Transverse colon (tissue), 4 donors: ENCODE results near the gene PPDPF. TPM values are rescaled to one million over a fixed set of nuclear protein-coding genes. Genes with fewer than 3 reads are reported as not detected.

Experiments used
- DNase-seq: peaks from one replicate; pipeline ENCODE4 v3.0.0-alpha.2; 2019
- H3K27ac ChIP-seq, 4 donors: fragments of 200-600 bp; sonication (generic); 2 replicates each; pipeline ENCODE4 v1.5.1; 2016 to 2018; ENCODE audit warnings: inconsistent platforms in 4 of 4
- H3K27me3 ChIP-seq: fragments of 200-600 bp; sonication (generic); 2 replicates; pipeline ENCODE4 v1.5.1; 2017; ENCODE audit warnings: inconsistent platforms
- H3K36me3 ChIP-seq, 4 donors: fragments of 200-600 bp; sonication (generic); 2 replicates each; pipeline ENCODE4 v1.5.1; 2017 to 2019; ENCODE audit warnings: inconsistent platforms in 4 of 4
- H3K4me1 ChIP-seq, 4 donors: fragments of 200-600 bp; sonication (generic); 2 replicates each; pipeline ENCODE4 v1.5.1; 2017 to 2020; ENCODE audit warnings: inconsistent platforms in 4 of 4
- H3K4me3 ChIP-seq, 4 donors: fragments of 200-600 bp; sonication (generic); 1 replicate in 1 of 4; 2 replicates in 3 of 4; pipeline versions ENCODE4 v1.5.1 to v1.6.1; 2017 to 2019; ENCODE audit warnings: inconsistent platforms in 4 of 4
- H3K9me3 ChIP-seq, 2 donors: fragments of 200-600 bp; sonication (generic); 2 replicates each; pipeline ENCODE4 v1.5.1; 2017 to 2019; ENCODE audit warnings: inconsistent platforms in 2 of 2
- CTCF ChIP-seq, 5 experiments: fragments of 200-600 bp in 3 of 5; fragments of 450-650 bp in 2 of 5; sonication (generic) in 3 of 5; IDR thresholded peaks; 1 replicate in 2 of 5; 2 replicates in 3 of 5; pipeline ENCODE4 v1.5.1; 2016 to 2017; ENCODE audit warnings: antibody characterized with exemption in 5 of 5, inconsistent platforms in 3 of 5, mild to moderate bottlenecking in 2 of 5, moderate library complexity in 1 of 5
- EP300 ChIP-seq: sonication (generic); formaldehyde crosslinking; IDR thresholded peaks from one replicate; pipeline ENCODE4 v1.6.1; 2017; ENCODE audit warnings: antibody characterized with exemption, low read depth
- POLR2A ChIP-seq: fragments of 450-650 bp; IDR thresholded peaks from one replicate; pipeline ENCODE4 v1.6.1; 2016; ENCODE audit warnings: antibody characterized with exemption, mild to moderate bottlenecking, moderate library complexity
- POLR2AphosphoS5 ChIP-seq, 3 donors: sonication (generic); formaldehyde crosslinking; IDR thresholded peaks; one replicate each; pipeline ENCODE4 v1.6.1; 2016; ENCODE audit warnings: antibody characterized with exemption in 3 of 3
- WGBS, 2 donors: methylation state at CpG; one replicate each; pipeline ENCODE4 v1.1.5; 2018; ENCODE audit warnings: low coverage in 1 of 2; 5-methylcytosine and 5-hydroxymethylcytosine counted together
- in situ Hi-C, 4 donors: fragments of 200-750 bp; cut with MboI; loops; one replicate each; pipeline versions ENCODE4 v1.15.0 to v1.15.1; 2017; ENCODE audit warnings: low sequenced_read_pairs in 3 of 4, low pct_ligation_motif_present in 1 of 4, low pct_unique_long_range_greater_than_20kb in 1 of 4
- intact Hi-C: fragments of 100-400 bp; cut with DNase I; formaldehyde crosslinking; loops from one replicate; pipeline ENCODE4 v1.15.1; 2023; ENCODE audit warnings: low total_unique reads
- total RNA-seq, 4 donors: library from RNA; depleted of rRNA; stranded (reverse); fragments of >200 nt; gene quantifications; one replicate each; pipeline ENCODE4 v1.1.0, GENCODE V29; 2016

The PPDPF gene
- total RNA-seq, 4 donors from 2014 or later: 320 to 695 (median 517) TPM

GRCh38 chr20:63539092-63539430, 18.5 kb downstream of the PPDPF start:
- DNase-seq: no peak
- intact Hi-C loops: loop anchor here (5.0 to 10.0 kb wide), 2 partner anchors 246 to 433 kb away; no protein-coding TSS in a partner anchor
- Histone ChIP-seq H3K36me3 (no peaks in the 10 kb centered on the region), H3K4me1 (peaks cover 16 to 49% (median 38%) of the 10 kb centered on the region in 4 donors), H3K27me3 (peaks cover 10% of the 10 kb centered on the region), H3K9me3 (no peaks in the 10 kb centered on the region), H3K4me3 (no peak overlapping the region), H3K27ac (peak overlapping the region; percentile 89 to 98 (median 96))
- in situ Hi-C loops: loop anchor here in 1 of 4 donors (25.0 kb wide), 1 partner anchor 98 kb away; the partner anchor contains the start of gene GMEB2
- WGBS, 2 donors: 40% methylated on average over 11 of the region's 12 CpGs; no CpG with 5 or more reads in 1 of the 2 donors
- TF ChIP-seq CTCF (IDR thresholded peaks at IDR 0.05) (no peak), EP300 (no peak), POLR2A (no peak), POLR2AphosphoS5 (IDR thresholded peaks at IDR 0.05) (no peak)

- in situ Hi-C loops: loop anchor here in 1 of 4 donors (25.0 kb wide), 1 partner anchor 98 kb away; the partner anchor contains the start of gene GMEB2
- TF ChIP-seq CTCF (IDR thresholded peaks at IDR 0.05) (no peak), EP300 (no peak), POLR2AphosphoS5 (IDR thresholded peaks at IDR 0.05) (no peak), POLR2A (no peak)
- Histone ChIP-seq H3K4me3 (no peak overlapping the region), H3K36me3 (no peaks in the 10 kb centered on the region), H3K4me1 (peaks cover 10 to 49% (median 37%) of the 10 kb centered on the region in 4 donors), H3K27me3 (peaks cover 5% of the 10 kb centered on the region), H3K9me3 (no peaks in the 10 kb centered on the region), H3K27ac (peak overlapping the region; percentile 89 to 98 (median 96))
- 87% methylated on average over 26 of the region's 29 CpGs; no CpG with 5 or more reads in 1 of the 2 donors for WGBS, 2 donors
- intact Hi-C loops: loop anchor here (5.0 to 10.0 kb wide), 2 partner anchors 245 to 433 kb away; no protein-coding TSS in a partner anchor
- no peak for DNase-seq
Measured at GRCh38 chr20:63539441-63540370, 19.1 kb downstream of the PPDPF start.

GRCh38 chr20:63540417-63541186, 20.0 kb downstream of the PPDPF start:
- H3K27me3 ChIP-seq: no peaks in the 10 kb centered on the region
- H3K9me3 ChIP-seq: no peaks in the 10 kb centered on the region
- H3K4me1 ChIP-seq: peaks cover 10 to 46% (median 40%) of the 10 kb centered on the region in 4 donors
- no peaks in the 10 kb centered on the region for H3K36me3 ChIP-seq
- in situ Hi-C loops: loop anchor here in 1 of 4 donors (25.0 kb wide), 1 partner anchor 97 kb away; the partner anchor contains the start of gene GMEB2
- no peak for DNase-seq
- H3K27ac ChIP-seq: no peak overlapping the region
- 73 to 80% methylated on average over 6 to 37 of the region's 49 CpGs for WGBS, 2 donors
- intact Hi-C loops: no loop called here
- H3K4me3 ChIP-seq: no peak overlapping the region
- TF ChIP-seq CTCF (IDR thresholded peaks at IDR 0.05) (no peak), POLR2AphosphoS5 (IDR thresholded peaks at IDR 0.05) (no peak), POLR2A (no peak), EP300 (no peak)
